Measurements from ENCODE around the gene CDKN2C.

CDKN2C gene

DNA sequence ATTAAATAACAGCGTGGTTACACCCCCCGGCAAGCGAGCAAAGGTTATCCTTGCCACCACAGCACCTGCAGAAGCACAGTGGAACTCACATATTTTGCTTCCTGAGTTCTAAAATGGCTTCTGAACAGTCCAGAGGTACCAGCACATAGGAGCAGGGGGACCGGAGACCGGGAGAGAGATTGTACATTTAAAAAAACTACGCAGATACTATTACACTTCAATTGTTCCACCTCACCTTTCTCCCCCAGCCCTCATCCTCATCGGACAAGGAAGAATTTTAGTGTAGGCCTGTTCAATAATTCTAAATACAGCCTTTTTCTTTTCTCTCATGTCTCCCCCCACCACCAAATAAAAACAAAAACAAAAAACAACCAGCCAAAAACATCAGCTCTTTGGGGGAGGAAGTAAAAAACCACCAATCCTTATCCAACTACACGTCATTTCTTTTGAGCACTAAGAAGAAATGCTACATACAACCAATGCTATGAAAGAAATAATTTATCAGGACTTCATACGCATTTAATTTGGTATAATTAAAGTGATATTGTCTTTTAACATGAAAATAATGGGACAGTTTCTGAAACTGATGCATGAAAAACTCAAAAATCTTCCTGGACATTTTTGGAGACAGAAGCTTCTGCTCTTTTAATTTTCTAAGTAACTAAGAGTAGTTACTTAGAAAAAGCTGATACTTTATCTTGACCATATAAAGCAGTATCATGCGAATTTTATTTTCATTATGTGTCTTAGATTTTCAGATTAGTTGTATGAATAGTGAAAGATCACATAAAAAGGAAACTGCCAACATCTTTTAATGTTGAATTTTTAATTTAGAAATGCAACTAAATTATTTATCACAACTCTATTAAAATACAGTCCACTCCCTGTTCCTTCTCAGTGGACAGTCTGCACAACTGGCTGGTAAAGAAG lies 9.1 kb downstream of the CDKN2C start:
- Mint-ChIP-seq H3K36me3 (ENCODE audit: insufficient read depth) (peaks cover under 1% of the 10 kb centered on the region), H3K9me3 (no peaks in the 10 kb centered on the region), H3K27ac (peak overlapping the region; percentile 83 to 88), H3K4me1 (ENCODE audit: low read depth in 2 of 2) (peaks cover 14 to 17% of the 10 kb centered on the region in 2 donors), H3K27me3 (no peaks in the 10 kb centered on the region), H3K4me3 (peak overlapping the region; percentile 87 to 89)
- peak; percentile 33 for ATAC-seq (replicated peaks)
- no peak for DNase-seq

DNA sequence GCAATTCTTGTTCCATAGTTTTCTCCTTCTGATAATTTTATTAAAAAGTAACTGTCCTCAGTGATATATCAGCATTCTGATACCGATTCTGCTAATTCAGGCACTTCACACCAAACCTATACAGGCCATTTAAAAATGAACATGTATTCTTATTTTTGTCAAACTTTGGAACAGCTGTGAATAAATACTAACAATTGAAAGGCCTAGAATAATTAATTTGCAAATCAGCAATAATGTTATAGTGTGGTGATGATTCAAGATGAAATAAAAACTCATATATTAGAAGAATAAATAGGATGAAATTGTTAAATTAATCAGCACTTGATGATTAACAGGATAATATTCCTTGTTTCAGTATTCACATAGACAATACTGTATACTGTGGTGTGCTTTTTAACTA lies 9.9 kb downstream of the CDKN2C start:
- Mint-ChIP-seq H3K4me3 (no peak overlapping the region), H3K9me3 (no peaks in the 10 kb centered on the region), H3K27me3 (no peaks in the 10 kb centered on the region), H3K4me1 (ENCODE audit: low read depth in 2 of 2) (peaks cover 14 to 17% of the 10 kb centered on the region in 2 donors), H3K36me3 (ENCODE audit: insufficient read depth) (no peaks in the 10 kb centered on the region), H3K27ac (no peak overlapping the region)
- DNase-seq (no peak), ATAC-seq (replicated peaks) (no peak)

DNA sequence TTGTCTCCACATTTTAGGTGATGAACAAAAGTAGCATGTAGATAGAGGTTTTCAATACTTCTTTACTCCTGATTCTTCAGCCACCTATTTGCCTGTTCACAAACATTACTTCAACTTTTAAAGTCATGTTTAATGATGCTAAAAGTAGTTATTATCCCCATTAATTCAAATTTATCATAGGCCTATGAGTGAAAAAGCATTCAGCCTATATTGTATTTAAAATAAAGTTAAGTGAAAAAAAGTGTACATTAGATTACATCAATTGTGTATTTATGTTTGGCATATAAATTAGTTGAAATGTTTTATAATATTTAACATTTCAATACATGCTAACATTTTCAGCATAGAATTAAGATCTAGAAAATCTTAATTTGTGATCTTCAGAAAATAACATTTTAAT lies 10.5 kb downstream of the CDKN2C start:
- peaks cover 14 to 17% of the 10 kb centered on the region in 2 donors for H3K4me1 Mint-ChIP-seq (ENCODE audit: low read depth in 2 of 2)
- H3K36me3 Mint-ChIP-seq (ENCODE audit: insufficient read depth) = peaks cover 4% of the 10 kb centered on the region
- ATAC-seq (replicated peaks) (no peak), DNase-seq (no peak)
- H3K27me3 Mint-ChIP-seq = no peaks in the 10 kb centered on the region
- no peaks in the 10 kb centered on the region for H3K9me3 Mint-ChIP-seq
- no peak overlapping the region for H3K27ac Mint-ChIP-seq
- H3K4me3 Mint-ChIP-seq = no peak overlapping the region

DNA sequence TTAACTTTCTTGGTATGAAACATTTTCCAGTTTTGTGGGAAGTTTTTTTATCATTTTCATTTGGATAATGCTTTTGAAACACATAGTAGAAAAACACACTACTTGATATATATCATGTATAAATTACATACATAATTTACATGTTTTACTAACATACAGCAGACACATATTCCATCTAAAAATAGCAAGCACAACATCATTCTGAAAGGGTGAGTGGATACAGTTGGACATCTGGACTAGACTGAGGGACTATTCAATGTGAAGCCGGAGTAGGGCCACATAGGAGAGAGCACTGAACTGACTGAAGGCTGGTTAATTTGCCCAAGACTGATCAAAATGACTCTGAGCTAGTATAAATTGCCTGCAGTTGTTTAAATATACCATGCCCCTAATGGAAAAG lies 11.7 kb downstream of the CDKN2C start:
- peaks cover 6% of the 10 kb centered on the region for H3K36me3 Mint-ChIP-seq (ENCODE audit: insufficient read depth)
- no peak for ATAC-seq (replicated peaks)
- no peak for DNase-seq
- H3K4me1 Mint-ChIP-seq (ENCODE audit: low read depth in 2 of 2) = peaks cover 9 to 10% of the 10 kb centered on the region in 2 donors
- no peak overlapping the region for H3K4me3 Mint-ChIP-seq
- H3K27me3 Mint-ChIP-seq = no peaks in the 10 kb centered on the region
- no peaks in the 10 kb centered on the region for H3K9me3 Mint-ChIP-seq
- no peak overlapping the region for H3K27ac Mint-ChIP-seq

DNA sequence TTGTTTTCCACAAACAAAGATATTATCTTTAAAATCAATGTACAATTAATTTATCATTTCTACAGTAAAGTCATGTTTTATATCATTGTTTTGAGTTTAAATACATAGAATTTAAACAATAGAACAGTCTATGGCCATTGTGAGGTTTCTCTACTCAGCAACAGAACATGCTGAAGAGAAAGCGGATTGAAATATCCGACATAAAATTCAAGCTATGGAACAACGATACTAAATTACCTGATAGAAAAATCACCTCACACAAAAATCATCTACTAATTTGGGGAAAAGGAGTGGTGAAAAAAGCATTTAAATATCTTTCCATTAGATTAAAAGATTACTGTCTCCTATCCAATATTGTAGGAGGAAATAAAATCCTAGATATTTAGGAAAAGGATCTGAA lies 12.6 kb downstream of the CDKN2C start:
- peaks cover 6% of the 10 kb centered on the region for H3K36me3 Mint-ChIP-seq (ENCODE audit: insufficient read depth)
- peaks cover 7 to 8% of the 10 kb centered on the region in 2 donors for H3K4me1 Mint-ChIP-seq (ENCODE audit: low read depth in 2 of 2)
- no peaks in the 10 kb centered on the region for H3K27me3 Mint-ChIP-seq
- H3K9me3 Mint-ChIP-seq = no peaks in the 10 kb centered on the region
- no peak for ATAC-seq (replicated peaks)
- H3K27ac Mint-ChIP-seq = no peak overlapping the region
- no peak overlapping the region for H3K4me3 Mint-ChIP-seq
- no peak for DNase-seq

DNA sequence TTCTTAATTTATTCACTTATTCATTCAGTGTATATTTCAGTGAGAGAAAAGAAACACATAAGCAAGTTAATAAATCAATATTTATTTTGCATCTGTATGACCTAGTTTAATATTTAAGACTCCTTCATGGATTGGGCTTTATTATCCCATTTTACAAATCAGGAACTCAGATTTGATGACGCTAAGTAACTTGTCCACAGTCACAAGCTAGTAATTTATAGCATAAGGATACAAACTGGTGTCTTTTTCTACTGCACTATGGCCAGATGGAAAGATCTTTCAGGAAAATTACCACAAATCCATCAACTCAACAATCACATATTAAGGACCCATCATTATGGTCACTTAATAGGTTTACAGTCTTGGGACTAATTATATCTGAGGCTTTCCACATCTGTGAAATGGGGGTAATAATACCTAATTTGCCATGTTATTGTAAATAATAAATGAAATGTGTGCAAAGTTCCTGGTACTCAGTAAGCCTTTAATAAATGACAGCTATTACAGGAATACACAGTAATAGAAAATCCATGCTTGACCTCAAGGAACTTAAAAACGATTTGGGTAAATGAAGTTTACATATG lies 13.3 kb downstream of the CDKN2C start:
- no peak overlapping the region for H3K4me3 Mint-ChIP-seq
- no peaks in the 10 kb centered on the region for H3K27me3 Mint-ChIP-seq

DNA sequence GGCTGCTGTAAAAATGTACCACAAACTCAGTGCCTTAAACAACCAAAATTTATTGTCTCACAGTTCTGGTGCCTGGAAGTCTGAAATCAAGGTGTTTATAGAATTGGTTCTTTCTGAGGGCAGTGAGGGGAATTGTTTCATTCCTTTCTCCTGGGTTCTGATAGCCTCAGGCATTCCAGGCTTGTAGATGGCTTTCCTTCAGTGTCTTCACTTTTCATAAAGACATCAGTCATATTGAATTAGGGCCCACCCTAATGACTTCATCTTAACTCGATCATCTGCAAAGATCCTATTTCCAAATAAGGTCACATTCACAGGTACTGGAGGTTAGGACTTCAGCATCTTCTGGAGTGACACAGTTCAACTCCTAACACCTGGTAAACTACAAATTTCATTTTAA lies 15.0 kb downstream of the CDKN2C start:
- DNase-seq = no peak
- no peaks in the 10 kb centered on the region for H3K27me3 Mint-ChIP-seq
- peak overlapping the region; percentile 35 to 50 for H3K27ac Mint-ChIP-seq
- H3K4me3 Mint-ChIP-seq = no peak overlapping the region
- H3K36me3 Mint-ChIP-seq (ENCODE audit: insufficient read depth) = peaks cover 6% of the 10 kb centered on the region
- H3K4me1 Mint-ChIP-seq (ENCODE audit: low read depth in 2 of 2) = peaks cover 0 to 3% of the 10 kb centered on the region in 2 donors
- no peak for ATAC-seq (replicated peaks)
- H3K9me3 Mint-ChIP-seq = no peaks in the 10 kb centered on the region

More for the DNA sequence above, 13.3 kb downstream of the CDKN2C start:
- no peak overlapping the region for H3K27ac Mint-ChIP-seq
- peaks cover 7% of the 10 kb centered on the region in 2 donors for H3K4me1 Mint-ChIP-seq (ENCODE audit: low read depth in 2 of 2)
- DNase-seq (no peak), ATAC-seq (replicated peaks) (no peak)
- H3K9me3 Mint-ChIP-seq = no peaks in the 10 kb centered on the region
- H3K36me3 Mint-ChIP-seq (ENCODE audit: insufficient read depth) = peaks cover 6% of the 10 kb centered on the region

DNA sequence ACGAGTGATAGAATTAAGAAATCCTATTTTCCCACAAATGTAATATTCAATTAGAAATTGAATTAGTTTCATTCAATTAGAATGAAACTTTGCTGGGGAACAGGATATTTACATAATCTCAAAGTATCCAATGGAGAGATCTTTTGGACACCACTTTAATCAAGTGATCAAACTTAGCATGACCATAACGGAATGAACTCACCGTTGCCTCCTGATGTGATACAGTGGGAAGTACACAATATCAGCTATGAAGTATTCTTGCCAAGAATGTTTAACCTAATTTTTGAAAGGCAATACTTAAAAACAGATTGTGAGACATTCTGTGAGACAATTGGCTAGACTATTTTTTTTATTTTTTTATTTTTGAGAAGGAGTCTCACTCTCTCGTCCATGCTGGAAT lies 16.6 kb downstream of the CDKN2C start:
- Mint-ChIP-seq H3K27me3 (no peaks in the 10 kb centered on the region), H3K27ac (peak overlapping the region in 1 of 2 donors; percentile 16), H3K4me3 (no peak overlapping the region), H3K9me3 (no peaks in the 10 kb centered on the region), H3K36me3 (ENCODE audit: insufficient read depth) (peaks cover 6% of the 10 kb centered on the region), H3K4me1 (ENCODE audit: low read depth in 2 of 2) (peaks cover 0 to 3% of the 10 kb centered on the region in 2 donors)
- ATAC-seq (replicated peaks) (no peak), DNase-seq (no peak)

DNA sequence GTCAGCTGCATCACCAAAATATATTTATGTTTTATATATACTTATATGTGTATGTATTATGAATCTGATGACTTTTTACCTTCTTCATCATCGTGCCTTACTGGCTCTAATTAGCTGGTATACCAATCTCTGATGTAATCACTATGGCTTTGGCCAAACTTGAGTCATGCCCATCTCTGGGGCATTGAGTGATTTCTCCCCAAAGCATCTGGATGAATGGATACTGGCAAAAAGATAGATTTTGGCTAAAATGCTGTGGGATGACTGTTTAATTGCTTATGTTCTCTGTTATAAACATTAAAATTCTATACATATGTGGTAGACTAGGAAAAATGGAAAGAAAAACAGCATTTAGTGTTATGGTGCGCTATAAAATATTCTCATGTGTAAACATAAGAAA lies 19.6 kb downstream of the CDKN2C start:
- Mint-ChIP-seq H3K4me3 (no peak overlapping the region), H3K27me3 (no peaks in the 10 kb centered on the region), H3K36me3 (ENCODE audit: insufficient read depth) (peaks cover 6% of the 10 kb centered on the region), H3K9me3 (no peaks in the 10 kb centered on the region), H3K27ac (no peak overlapping the region), H3K4me1 (ENCODE audit: low read depth in 2 of 2) (peaks cover 0 to 3% of the 10 kb centered on the region in 2 donors)
- ATAC-seq (replicated peaks) (no peak), DNase-seq (no peak)

DNA sequence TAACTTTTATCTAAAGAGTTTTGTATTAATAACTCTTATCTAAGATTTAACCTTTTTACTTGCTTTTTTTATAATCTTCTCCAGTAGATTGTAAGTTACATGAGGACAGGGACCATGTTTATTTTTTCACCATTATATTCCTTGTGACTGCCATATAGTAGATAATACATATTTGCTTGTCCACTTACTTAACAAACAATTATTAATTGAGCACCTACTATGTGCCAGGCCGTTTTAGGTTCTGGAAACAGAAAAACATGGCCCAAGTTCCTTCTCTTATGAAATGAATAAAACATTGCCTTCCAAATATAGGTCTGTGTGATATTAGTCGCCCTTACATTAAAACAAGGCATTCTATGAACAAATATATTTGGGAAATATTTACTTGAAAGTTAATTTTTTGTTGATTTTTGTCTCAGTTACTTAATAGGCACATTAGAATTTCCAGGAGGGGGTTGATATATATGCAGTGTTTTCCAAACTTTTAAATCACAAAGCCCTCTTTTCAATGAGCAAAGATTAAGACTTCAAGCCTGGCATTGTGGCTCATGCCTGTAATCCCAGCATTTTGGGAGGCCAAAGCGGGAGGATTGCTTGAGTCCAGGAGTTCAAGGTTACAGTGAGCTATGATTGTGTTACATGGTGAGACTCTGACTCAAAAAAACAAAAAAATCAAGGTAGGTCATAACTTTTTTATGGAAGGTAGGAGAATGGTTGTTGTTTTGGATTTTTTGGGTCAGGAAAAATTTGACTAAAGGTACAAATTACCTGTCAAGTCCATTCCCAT lies 22.7 kb downstream of the CDKN2C start:
- Mint-ChIP-seq H3K27ac (no peak overlapping the region), H3K4me3 (no peak overlapping the region), H3K36me3 (ENCODE audit: insufficient read depth) (no peaks in the 10 kb centered on the region), H3K4me1 (ENCODE audit: low read depth in 2 of 2) (peaks cover 0 to 3% of the 10 kb centered on the region in 2 donors), H3K27me3 (no peaks in the 10 kb centered on the region), H3K9me3 (no peaks in the 10 kb centered on the region)
- DNase-seq (no peak), ATAC-seq (replicated peaks) (no peak)

DNA sequence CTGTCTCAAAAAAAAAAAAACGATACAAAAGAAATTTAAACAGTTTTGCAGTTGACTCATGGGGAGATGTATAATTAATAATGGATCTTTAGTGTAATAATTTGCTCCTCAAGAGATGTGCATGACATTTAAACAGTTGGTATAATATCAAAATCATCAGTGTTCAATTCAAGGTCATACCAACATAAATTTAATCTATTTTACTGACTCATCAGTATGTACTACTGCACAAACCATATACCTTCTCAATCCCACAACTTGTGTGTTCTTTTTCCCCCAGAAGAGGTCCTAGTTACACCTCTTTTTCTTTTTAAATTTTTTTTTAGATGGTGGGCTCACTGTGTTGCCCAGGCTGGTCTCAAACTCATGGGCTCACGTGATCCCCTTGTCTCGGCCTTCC lies 23.6 kb downstream of the CDKN2C start:
- Mint-ChIP-seq H3K9me3 (no peaks in the 10 kb centered on the region), H3K27ac (no peak overlapping the region), H3K4me3 (no peak overlapping the region), H3K4me1 (ENCODE audit: low read depth in 2 of 2) (peaks cover 0 to 3% of the 10 kb centered on the region in 2 donors), H3K27me3 (no peaks in the 10 kb centered on the region), H3K36me3 (ENCODE audit: insufficient read depth) (no peaks in the 10 kb centered on the region)
- ATAC-seq (replicated peaks) = no peak
- DNase-seq = no peak

DNA sequence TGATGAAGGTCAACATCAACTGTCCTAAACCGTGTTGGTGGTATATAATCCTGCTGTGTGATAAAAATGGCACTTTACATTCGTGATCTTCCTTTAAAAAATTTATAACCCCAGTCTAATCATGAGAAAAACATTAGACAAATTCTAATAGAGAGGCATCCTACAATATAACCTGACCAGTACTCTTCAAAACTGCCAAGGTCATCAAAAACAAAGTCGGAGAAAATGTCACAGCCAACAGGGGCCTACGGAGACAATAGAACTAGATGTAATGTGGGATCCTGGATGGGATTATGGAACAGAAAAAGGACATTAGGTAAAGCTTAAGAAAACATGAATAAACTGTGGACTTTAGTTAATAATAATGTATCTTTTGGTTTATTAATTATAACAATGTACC lies 25.0 kb downstream of the CDKN2C start:
- Mint-ChIP-seq H3K9me3 (no peaks in the 10 kb centered on the region), H3K36me3 (ENCODE audit: insufficient read depth) (no peaks in the 10 kb centered on the region), H3K27me3 (no peaks in the 10 kb centered on the region), H3K4me3 (no peak overlapping the region), H3K27ac (no peak overlapping the region), H3K4me1 (ENCODE audit: low read depth in 2 of 2) (no peaks in the 10 kb centered on the region)
- ATAC-seq (replicated peaks) = no peak
- no peak for DNase-seq

DNA sequence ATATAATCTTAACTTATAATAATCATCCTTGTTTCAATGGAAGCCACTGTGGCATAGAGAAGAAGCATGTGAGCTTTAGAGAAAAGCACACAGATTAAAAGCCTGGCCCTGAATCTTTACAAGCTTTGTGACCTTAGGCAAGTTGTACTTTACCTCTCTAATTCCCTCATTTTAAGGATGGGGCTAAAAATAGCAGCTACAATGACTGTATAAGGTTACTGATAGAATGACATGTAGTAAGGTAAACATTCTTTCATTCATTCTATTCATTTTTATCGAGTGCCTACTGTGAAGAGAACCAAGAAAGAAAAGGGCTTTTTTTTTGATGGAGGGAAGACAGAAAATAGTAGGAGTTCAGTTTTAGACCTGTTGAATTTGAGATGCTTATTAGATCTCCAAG lies 25.6 kb downstream of the CDKN2C start:
- Mint-ChIP-seq H3K4me3 (no peak overlapping the region), H3K27ac (no peak overlapping the region), H3K9me3 (no peaks in the 10 kb centered on the region), H3K36me3 (ENCODE audit: insufficient read depth) (no peaks in the 10 kb centered on the region), H3K4me1 (ENCODE audit: low read depth in 2 of 2) (no peaks in the 10 kb centered on the region), H3K27me3 (no peaks in the 10 kb centered on the region)
- no peak for DNase-seq
- ATAC-seq (replicated peaks) = no peak
